GM23248 (cell line): Measurements from ENCODE around the gene MEIS2. TPM values are rescaled to one million over a fixed set of nuclear protein-coding genes. Genes with fewer than 3 reads are reported as not detected.

ENCODE experiments used
- DNase-seq: peaks from one replicate; pipeline ENCODE4 v3.0.0-alpha.2; 2015
- H2AFZ ChIP-seq: fragments of 200-600 bp; sonication (generic); 2 replicates; pipeline ENCODE4 v1.6.1; 2016; ENCODE audit warnings: antibody characterized with exemption
- H3F3A ChIP-seq: fragments of 200-600 bp; sonication (generic); 2 replicates; pipeline ENCODE4 v1.6.1; 2016; ENCODE audit warnings: mild to moderate bottlenecking, antibody characterized with exemption, mixed run types; ENCODE audit not compliant: insufficient read depth
- H3K27ac ChIP-seq: fragments of 200-600 bp; sonication (generic); 2 replicates; pipeline ENCODE4 v1.5.1; 2016; ENCODE audit warnings: mild to moderate bottlenecking
- H3K27me3 ChIP-seq: fragments of 200-600 bp; sonication (generic); replicated peaks from 2 replicates; pipeline ENCODE4 v1.6.1; 2016; ENCODE audit warnings: mild to moderate bottlenecking; ENCODE audit not compliant: insufficient read depth
- H3K36me3 ChIP-seq: fragments of 200-600 bp; sonication (generic); 2 replicates; pipeline ENCODE4 v1.6.1; 2016; ENCODE audit warnings: low read depth, mild to moderate bottlenecking
- H3K4me1 ChIP-seq: fragments of 200-600 bp; sonication (generic); 2 replicates; pipeline ENCODE4 v1.6.1; 2016; ENCODE audit warnings: mild to moderate bottlenecking; ENCODE audit not compliant: insufficient read depth
- H3K4me2 ChIP-seq: fragments of 200-600 bp; sonication (generic); one replicate; pipeline ENCODE4 v1.6.1; 2016; ENCODE audit warnings: mild to moderate bottlenecking; ENCODE audit not compliant: unreplicated experiment
- H3K4me3 ChIP-seq: fragments of 200-600 bp; sonication (generic); 2 replicates; pipeline ENCODE4 v1.5.1; 2016; ENCODE audit warnings: mild to moderate bottlenecking
- H3K79me2 ChIP-seq: fragments of 200-600 bp; sonication (generic); 2 replicates; pipeline ENCODE4 v1.6.1; 2016; ENCODE audit warnings: mild to moderate bottlenecking; ENCODE audit not compliant: insufficient read depth
- H3K9ac ChIP-seq: fragments of 200-600 bp; sonication (generic); 2 replicates; pipeline ENCODE4 v1.6.1; 2016; ENCODE audit warnings: mild to moderate bottlenecking
- H3K9me2 ChIP-seq: fragments of 200-600 bp; sonication (generic); 2 replicates; pipeline ENCODE4 v1.6.1; 2016; ENCODE audit warnings: mixed run types, mild to moderate bottlenecking, moderate library complexity; ENCODE audit not compliant: insufficient read depth
- H3K9me3 ChIP-seq: fragments of 200-600 bp; sonication (generic); one replicate; pipeline ENCODE4 v1.6.1; 2017; ENCODE audit warnings: low read depth
- H4K20me1 ChIP-seq: fragments of 200-600 bp; sonication (generic); 2 replicates; pipeline ENCODE4 v1.6.0; 2016; ENCODE audit not compliant: insufficient read depth
- EZH2 ChIP-seq: fragments of 200-600 bp; sonication (generic); IDR thresholded peaks from 2 replicates; pipeline ENCODE4 v1.6.1; 2018; ENCODE audit warnings: antibody characterized with exemption, mild to moderate bottlenecking; ENCODE audit not compliant: insufficient read depth, poor library complexity, severe bottlenecking
- EZH2phosphoT487 ChIP-seq: fragments of 200-600 bp; sonication (generic); IDR thresholded peaks from 2 replicates; pipeline ENCODE4 v1.6.1; 2018; ENCODE audit warnings: antibody characterized with exemption, moderate library complexity, mild to moderate bottlenecking, low read depth; ENCODE audit not compliant: insufficient read depth
- WGBS, 2 experiments: methylation state at CpG; one replicate each; pipeline ENCODE4 v1.1.6; 2015 to 2017; ENCODE audit warnings: low lambda C conversion rate in 2 of 2, low coverage in 1 of 2; ENCODE audit errors: missing lambda C conversion rate in 2 of 2; 5-methylcytosine and 5-hydroxymethylcytosine counted together
- in situ Hi-C: fragments of 300-500 bp; cut with MboI; formaldehyde crosslinking; loops from 2 replicates; pipeline ENCODE4 v1.15.0; 2020
- polyA plus RNA-seq: library from polyadenylated mRNA; unstranded; fragments of >200 nt; fragmentation: Nextera tagmentation; extraction: Ambion mirVana; gene quantifications from 2 replicates; pipeline ENCODE4 v1.2.1, GENCODE V29; 2016
- total RNA-seq: library from RNA; depleted of rRNA; stranded (reverse); fragments of >200 nt; shearing (Covaris generic); gene quantifications from 2 replicates; pipeline ENCODE4 v1.2.3, GENCODE V29; 2014

Gene MEIS2
- total and polyA plus RNA-seq, 2 experiments from 2014 or later, result 23.7 to 24.1 TPM

GRCh38 chr15:37112971-37113670 lies 12.8 kb upstream of the MEIS2 start:
- H3K36me3 ChIP-seq, result no peaks in the 10 kb centered on the region
- H3K4me1 ChIP-seq, result 0 out of 2 replicates have a peak, but pooled peaks cover 3% of the 10 kb centered on the region
- no peak overlapping the region for H3K4me3 ChIP-seq
- H3K27ac ChIP-seq, result no peak overlapping the region
- DNase-seq, result no peak
- no peak overlapping the region for H2AFZ ChIP-seq
- H3K9me2 ChIP-seq, result no peaks in the 10 kb centered on the region
- no peaks in the 10 kb centered on the region for H3K27me3 ChIP-seq
- no peak overlapping the region for H3K9ac ChIP-seq
- no peak overlapping the region for H3K4me2 ChIP-seq
- no peaks in the 10 kb centered on the region for H4K20me1 ChIP-seq
- H3F3A ChIP-seq, result 0 out of 2 replicates have a peak, but pooled peaks cover 27% of the 10 kb centered on the region
- in situ Hi-C loops, result loop anchor here (25.0 kb wide), 2 partner anchors 226 to 1826 kb away; no protein-coding TSS in a partner anchor
- H3K9me3 ChIP-seq, result no peaks in the 10 kb centered on the region
- no peaks in the 10 kb centered on the region for H3K79me2 ChIP-seq
- 93 to 96% methylated on average over 5 of the region's 5 CpGs for whole genome bisulfite sequencing, 2 experiments
- TF ChIP-seq EZH2 (no peak), EZH2phosphoT487 (no peak)

DNA sequence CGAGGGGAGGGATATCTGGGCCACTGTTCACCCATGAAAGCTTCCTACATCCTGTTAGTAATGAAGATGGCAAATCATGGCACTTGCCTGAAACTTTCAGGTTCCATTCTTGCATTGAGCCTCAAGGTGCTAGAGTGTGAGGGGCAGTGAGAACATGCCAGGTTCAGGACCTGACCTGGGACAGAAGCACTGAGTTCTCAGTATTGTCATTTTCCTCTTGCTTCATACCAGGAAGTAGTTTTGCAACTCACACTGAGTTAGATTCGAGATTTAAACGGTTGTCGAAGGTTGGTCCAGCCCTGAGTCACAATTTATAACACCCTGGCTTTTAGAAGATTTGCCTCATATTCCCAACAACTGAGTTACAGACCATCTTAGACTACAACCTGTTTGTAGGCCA lies 11.8 kb upstream of the MEIS2 start:
- Histone ChIP-seq H3K36me3 (no peaks in the 10 kb centered on the region), H2AFZ (no peak overlapping the region), H3K27me3 (no peaks in the 10 kb centered on the region), H3K4me1 (0 out of 2 replicates have a peak, but pooled peaks cover 3% of the 10 kb centered on the region), H3K27ac (no peak overlapping the region), H3K4me2 (no peak overlapping the region), H3K79me2 (0 out of 2 replicates have a peak, but pooled peaks cover 3% of the 10 kb centered on the region), H3K9me2 (no peaks in the 10 kb centered on the region), H3F3A (0 out of 2 replicates have a peak, but pooled peaks cover 27% of the 10 kb centered on the region), H4K20me1 (no peaks in the 10 kb centered on the region), H3K9me3 (no peaks in the 10 kb centered on the region), H3K9ac (no peak overlapping the region), H3K4me3 (no peak overlapping the region)
- WGBS, 2 experiments, result 32 to 37% methylated on average over 4 of the region's 4 CpGs
- in situ Hi-C loops, result loop anchor here (25.0 kb wide), 2 partner anchors 225 to 1825 kb away; no protein-coding TSS in a partner anchor
- DNase-seq, result peak; percentile 60
- no peak for TF ChIP-seq EZH2phosphoT487
- TF ChIP-seq EZH2, result no peak

- H3F3A ChIP-seq, result 0 out of 2 replicates have a peak, but pooled peaks cover 27% of the 10 kb centered on the region
- H3K36me3 ChIP-seq, result no peaks in the 10 kb centered on the region
- H2AFZ ChIP-seq, result peak overlapping the region; percentile 82
- no peak overlapping the region for H3K27ac ChIP-seq
- H3K4me3 ChIP-seq, result peak overlapping the region; percentile 80
- H3K4me1 ChIP-seq, result 0 out of 2 replicates have a peak, but pooled peaks cover 3% of the 10 kb centered on the region
- WGBS, 2 experiments, result 80 to 83% methylated on average over 3 of the region's 3 CpGs
- no peak for DNase-seq
- no peaks in the 10 kb centered on the region for H3K9me2 ChIP-seq
- H3K4me2 ChIP-seq, result peak overlapping the region; percentile 95
- no peaks in the 10 kb centered on the region for H4K20me1 ChIP-seq
- peaks cover 7% of the 10 kb centered on the region for H3K79me2 ChIP-seq
- in situ Hi-C loops, result loop anchor here (25.0 kb wide), 2 partner anchors 224 to 1824 kb away; no protein-coding TSS in a partner anchor
- no peak for TF ChIP-seq EZH2phosphoT487
- no peak for TF ChIP-seq EZH2
- no peaks in the 10 kb centered on the region for H3K9me3 ChIP-seq
- peak overlapping the region; percentile 69 for H3K9ac ChIP-seq
- no peaks in the 10 kb centered on the region for H3K27me3 ChIP-seq
Observed at GRCh38 chr15:37111427-37111717, 11.0 kb upstream of the MEIS2 start.

GRCh38 chr15:37109872-37110572 lies 9.7 kb upstream of the MEIS2 start:
- H4K20me1 ChIP-seq, result no peaks in the 10 kb centered on the region
- DNase-seq, result peak; percentile 61
- no peaks in the 10 kb centered on the region for H3K9me3 ChIP-seq
- 0 out of 2 replicates have a peak, but pooled peaks cover 3% of the 10 kb centered on the region for H3K4me1 ChIP-seq
- H3K4me2 ChIP-seq, result peak overlapping the region; percentile 95
- H3K27me3 ChIP-seq, result no peaks in the 10 kb centered on the region
- H3F3A ChIP-seq, result 0 out of 2 replicates have a peak, but pooled peaks cover 27% of the 10 kb centered on the region
- peak overlapping the region; percentile 69 for H3K9ac ChIP-seq
- in situ Hi-C loops, result loop anchor here (25.0 kb wide), 2 partner anchors 223 to 1823 kb away; no protein-coding TSS in a partner anchor
- H3K36me3 ChIP-seq, result no peaks in the 10 kb centered on the region
- 33 to 41% methylated on average over 27 of the region's 27 CpGs for WGBS, 2 experiments
- H3K4me3 ChIP-seq, result peak overlapping the region; percentile 80
- no peak overlapping the region for H3K27ac ChIP-seq
- no peaks in the 10 kb centered on the region for H3K9me2 ChIP-seq
- H2AFZ ChIP-seq, result peak overlapping the region; percentile 82
- TF ChIP-seq EZH2phosphoT487 (no peak), EZH2 (no peak)
- H3K79me2 ChIP-seq, result peaks cover 17% of the 10 kb centered on the region
